ENCODE measurements around the gene MSI2.

MSI2 gene

DNA sequence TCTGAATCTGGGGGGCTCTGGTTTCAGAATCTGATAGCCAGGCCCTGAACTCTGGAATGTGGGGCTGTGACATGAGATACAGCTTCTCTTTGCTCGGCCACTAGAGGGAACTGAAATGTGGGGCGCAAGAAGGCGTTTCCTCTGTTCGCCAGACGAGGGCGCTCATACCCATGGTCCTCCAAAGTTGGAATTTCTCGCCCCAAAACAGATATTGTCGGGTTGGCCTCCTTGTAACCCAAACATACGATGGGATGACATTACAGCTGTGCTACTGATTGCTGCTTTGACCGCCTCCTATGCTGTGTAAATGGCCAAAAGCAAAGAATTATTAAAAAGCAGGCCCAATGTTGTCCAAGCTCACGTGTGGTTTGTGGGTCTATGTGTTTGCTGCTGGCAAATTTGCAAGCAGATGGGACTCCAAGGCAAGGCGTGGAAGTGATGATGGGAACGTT lies 13.1 kb upstream of the MSI2 start (continued):
- TF ChIP-seq, protein P1, sequence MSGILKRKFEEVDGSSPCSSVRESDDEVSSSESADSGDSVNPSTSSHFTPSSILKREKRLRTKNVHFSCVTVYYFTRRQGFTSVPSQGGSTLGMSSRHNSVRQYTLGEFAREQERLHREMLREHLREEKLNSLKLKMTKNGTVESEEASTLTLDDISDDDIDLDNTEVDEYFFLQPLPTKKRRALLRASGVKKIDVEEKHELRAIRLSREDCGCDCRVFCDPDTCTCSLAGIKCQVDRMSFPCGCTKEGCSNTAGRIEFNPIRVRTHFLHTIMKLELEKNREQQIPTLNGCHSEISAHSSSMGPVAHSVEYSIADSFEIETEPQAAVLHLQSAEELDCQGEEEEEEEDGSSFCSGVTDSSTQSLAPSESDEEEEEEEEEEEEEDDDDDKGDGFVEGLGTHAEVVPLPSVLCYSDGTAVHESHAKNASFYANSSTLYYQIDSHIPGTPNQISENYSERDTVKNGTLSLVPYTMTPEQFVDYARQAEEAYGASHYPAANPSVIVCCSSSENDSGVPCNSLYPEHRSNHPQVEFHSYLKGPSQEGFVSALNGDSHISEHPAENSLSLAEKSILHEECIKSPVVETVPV (CRISPR knock-in tag; IDR thresholded peaks at IDR 0.05): no peak
- TF ChIP-seq PPARA (CRISPR knock-in tag; IDR thresholded peaks at IDR 0.05; ENCODE audit: borderline replicate concordance): no peak
- no peak for TF ChIP-seq TOX (CRISPR knock-in tag; IDR thresholded peaks at IDR 0.05; ENCODE audit: borderline replicate concordance)
- no peak for TF ChIP-seq ESRRG (CRISPR knock-in tag; IDR thresholded peaks at IDR 0.05)
- no peak for TF ChIP-seq BACH2 (CRISPR knock-in tag; IDR thresholded peaks at IDR 0.05; ENCODE audit: borderline replicate concordance)
- no peak for TF ChIP-seq RARB (CRISPR knock-in tag; IDR thresholded peaks at IDR 0.05)

DNA sequence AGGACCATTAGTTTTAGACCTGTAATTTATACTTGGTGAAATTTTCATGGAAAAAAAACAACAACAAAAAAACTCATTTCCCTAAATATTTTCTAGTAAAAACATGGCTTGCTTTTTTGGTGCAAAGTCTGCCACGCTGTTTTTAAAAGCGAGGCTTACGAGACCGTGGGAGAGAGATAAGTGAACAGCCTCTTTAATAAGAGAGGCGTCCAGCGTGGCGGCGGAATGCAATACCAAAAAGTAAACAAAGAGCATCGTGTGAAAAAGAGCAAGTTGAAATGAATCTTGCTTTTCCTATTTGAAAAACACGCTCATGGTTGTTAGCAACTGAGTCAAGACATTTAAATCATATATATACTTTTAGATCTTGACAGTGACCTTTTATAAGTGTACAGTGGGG lies 10.5 kb upstream of the MSI2 start:
- ATAC-seq: no peak
- TF ChIP-seq ZC3H10 (CRISPR knock-in tag; IDR thresholded peaks at IDR 0.05): no peak
- TF ChIP-seq SNAI2 (CRISPR knock-in tag; IDR thresholded peaks at IDR 0.05): no peak
- no peak for TF ChIP-seq ZFP3 (CRISPR knock-in tag; IDR thresholded peaks at IDR 0.05)
- no peak for TF ChIP-seq ZNF8 (CRISPR knock-in tag; IDR thresholded peaks at IDR 0.05)
- TF ChIP-seq PPARA (CRISPR knock-in tag; IDR thresholded peaks at IDR 0.05; ENCODE audit: borderline replicate concordance): no peak
- TF ChIP-seq, protein P2, sequence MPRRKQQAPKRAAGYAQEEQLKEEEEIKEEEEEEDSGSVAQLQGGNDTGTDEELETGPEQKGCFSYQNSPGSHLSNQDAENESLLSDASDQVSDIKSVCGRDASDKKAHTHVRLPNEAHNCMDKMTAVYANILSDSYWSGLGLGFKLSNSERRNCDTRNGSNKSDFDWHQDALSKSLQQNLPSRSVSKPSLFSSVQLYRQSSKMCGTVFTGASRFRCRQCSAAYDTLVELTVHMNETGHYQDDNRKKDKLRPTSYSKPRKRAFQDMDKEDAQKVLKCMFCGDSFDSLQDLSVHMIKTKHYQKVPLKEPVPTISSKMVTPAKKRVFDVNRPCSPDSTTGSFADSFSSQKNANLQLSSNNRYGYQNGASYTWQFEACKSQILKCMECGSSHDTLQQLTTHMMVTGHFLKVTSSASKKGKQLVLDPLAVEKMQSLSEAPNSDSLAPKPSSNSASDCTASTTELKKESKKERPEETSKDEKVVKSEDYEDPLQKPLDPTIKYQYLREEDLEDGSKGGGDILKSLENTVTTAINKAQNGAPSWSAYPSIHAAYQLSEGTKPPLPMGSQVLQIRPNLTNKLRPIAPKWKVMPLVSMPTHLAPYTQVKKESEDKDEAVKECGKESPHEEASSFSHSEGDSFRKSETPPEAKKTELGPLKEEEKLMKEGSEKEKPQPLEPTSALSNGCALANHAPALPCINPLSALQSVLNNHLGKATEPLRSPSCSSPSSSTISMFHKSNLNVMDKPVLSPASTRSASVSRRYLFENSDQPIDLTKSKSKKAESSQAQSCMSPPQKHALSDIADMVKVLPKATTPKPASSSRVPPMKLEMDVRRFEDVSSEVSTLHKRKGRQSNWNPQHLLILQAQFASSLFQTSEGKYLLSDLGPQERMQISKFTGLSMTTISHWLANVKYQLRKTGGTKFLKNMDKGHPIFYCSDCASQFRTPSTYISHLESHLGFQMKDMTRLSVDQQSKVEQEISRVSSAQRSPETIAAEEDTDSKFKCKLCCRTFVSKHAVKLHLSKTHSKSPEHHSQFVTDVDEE (CRISPR knock-in tag; IDR thresholded peaks at IDR 0.05): no peak

DNA sequence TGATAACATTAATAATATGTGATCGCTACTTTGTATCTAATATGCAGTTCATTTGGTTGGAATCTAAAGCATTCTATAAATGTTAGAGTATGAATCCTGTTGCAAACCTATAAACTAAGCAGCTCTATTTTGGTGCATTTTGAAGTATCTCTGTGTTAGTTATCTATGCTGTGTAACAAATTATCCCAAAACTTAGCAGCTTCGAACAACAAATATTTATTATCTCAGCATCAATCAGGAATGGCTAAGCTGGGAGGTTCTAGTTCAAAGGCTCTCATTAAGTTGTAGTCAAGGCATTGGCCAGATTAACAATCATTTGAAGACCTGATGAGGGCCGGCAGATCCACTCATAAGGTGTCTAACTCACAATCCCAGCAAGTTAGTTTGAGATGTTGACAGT lies 10.1 kb upstream of the MSI2 start:
- TF ChIP-seq PPARA (CRISPR knock-in tag; IDR thresholded peaks at IDR 0.05; ENCODE audit: borderline replicate concordance): no peak
- no peak for TF ChIP-seq SNAI2 (CRISPR knock-in tag; IDR thresholded peaks at IDR 0.05)
- no peak for TF ChIP-seq GLIS3 (CRISPR knock-in tag; IDR thresholded peaks at IDR 0.05)
- TF ChIP-seq CSDC2 (CRISPR knock-in tag; IDR thresholded peaks at IDR 0.05): no peak
- no peak for TF ChIP-seq TOX (CRISPR knock-in tag; IDR thresholded peaks at IDR 0.05; ENCODE audit: borderline replicate concordance)
- no peak for TF ChIP-seq ZNF8 (CRISPR knock-in tag; IDR thresholded peaks at IDR 0.05)
- TF ChIP-seq ZFP30 (CRISPR knock-in tag; IDR thresholded peaks at IDR 0.05): no peak
- no peak for TF ChIP-seq ZNF70 (CRISPR knock-in tag; IDR thresholded peaks at IDR 0.05)
- no peak for ATAC-seq

DNA sequence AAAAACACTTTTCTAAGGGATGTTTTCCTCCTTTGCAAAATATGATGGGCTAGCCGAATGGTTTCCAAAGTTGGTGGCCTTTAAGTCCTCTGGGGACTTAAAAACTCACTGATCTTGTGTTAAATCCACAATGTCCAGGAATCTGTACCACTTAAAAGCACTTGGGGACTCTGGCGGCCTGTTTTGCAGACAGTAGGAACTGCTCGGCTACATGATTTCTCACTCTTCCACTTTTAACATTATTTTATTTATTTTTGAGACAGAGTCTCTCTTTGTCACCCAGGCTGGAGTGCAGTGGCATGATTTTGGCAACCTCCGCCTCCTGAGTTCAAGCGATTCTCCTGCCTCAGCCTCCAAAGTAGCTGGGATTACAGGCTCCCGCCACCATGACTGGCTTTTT lies 9.1 kb upstream of the MSI2 start:
- no peak for TF ChIP-seq RARB (CRISPR knock-in tag; IDR thresholded peaks at IDR 0.05)
- TF ChIP-seq ZNF8 (CRISPR knock-in tag; IDR thresholded peaks at IDR 0.05): no peak
- TF ChIP-seq TOX (CRISPR knock-in tag; IDR thresholded peaks at IDR 0.05; ENCODE audit: borderline replicate concordance): no peak
- no peak for ATAC-seq

DNA sequence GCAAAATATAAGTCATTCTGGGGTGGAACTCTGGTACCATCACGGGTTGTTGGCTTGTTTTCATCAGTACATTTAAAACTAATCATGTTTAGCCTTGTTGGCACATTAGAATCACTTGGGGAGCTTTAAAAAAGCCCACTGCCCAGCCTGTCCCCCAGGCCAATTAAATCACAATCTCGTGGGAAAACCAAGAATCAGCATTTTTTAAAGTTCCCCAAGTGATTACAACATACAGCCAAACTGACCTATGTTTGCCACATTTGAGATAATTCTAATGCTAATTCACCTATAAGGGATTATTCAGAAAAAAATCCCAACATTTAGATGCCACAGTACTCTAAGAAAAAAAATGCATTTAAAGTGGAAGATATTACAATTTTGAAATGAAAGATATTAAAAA lies 8.4 kb upstream of the MSI2 start:
- TF ChIP-seq ZNF565 (CRISPR knock-in tag; conservative IDR thresholded peaks at IDR 0.05; ENCODE audit: low read depth) (no peak), ESRRG (CRISPR knock-in tag; IDR thresholded peaks at IDR 0.05) (no peak), ISL1 (CRISPR knock-in tag; IDR thresholded peaks at IDR 0.05) (no peak), BACH2 (CRISPR knock-in tag; IDR thresholded peaks at IDR 0.05; ENCODE audit: borderline replicate concordance) (no peak), GLIS3 (CRISPR knock-in tag; IDR thresholded peaks at IDR 0.05) (no peak), TCF4 (CRISPR knock-in tag; IDR thresholded peaks at IDR 0.05; ENCODE audit: borderline replicate concordance) (no peak), ZFP30 (CRISPR knock-in tag; IDR thresholded peaks at IDR 0.05) (no peak), ARNTL (CRISPR knock-in tag; IDR thresholded peaks at IDR 0.05; ENCODE audit: borderline replicate concordance, low read depth) (no peak), ZNF70 (CRISPR knock-in tag; IDR thresholded peaks at IDR 0.05) (no peak), ZFP3 (CRISPR knock-in tag; IDR thresholded peaks at IDR 0.05) (no peak), SNAI2 (CRISPR knock-in tag; IDR thresholded peaks at IDR 0.05) (no peak), CSDC2 (CRISPR knock-in tag; IDR thresholded peaks at IDR 0.05) (no peak), PPARA (CRISPR knock-in tag; IDR thresholded peaks at IDR 0.05; ENCODE audit: borderline replicate concordance) (no peak), TOX (CRISPR knock-in tag; IDR thresholded peaks at IDR 0.05; ENCODE audit: borderline replicate concordance) (no peak), ZC3H10 (CRISPR knock-in tag; IDR thresholded peaks at IDR 0.05) (no peak)
- TF ChIP-seq, protein P3, sequence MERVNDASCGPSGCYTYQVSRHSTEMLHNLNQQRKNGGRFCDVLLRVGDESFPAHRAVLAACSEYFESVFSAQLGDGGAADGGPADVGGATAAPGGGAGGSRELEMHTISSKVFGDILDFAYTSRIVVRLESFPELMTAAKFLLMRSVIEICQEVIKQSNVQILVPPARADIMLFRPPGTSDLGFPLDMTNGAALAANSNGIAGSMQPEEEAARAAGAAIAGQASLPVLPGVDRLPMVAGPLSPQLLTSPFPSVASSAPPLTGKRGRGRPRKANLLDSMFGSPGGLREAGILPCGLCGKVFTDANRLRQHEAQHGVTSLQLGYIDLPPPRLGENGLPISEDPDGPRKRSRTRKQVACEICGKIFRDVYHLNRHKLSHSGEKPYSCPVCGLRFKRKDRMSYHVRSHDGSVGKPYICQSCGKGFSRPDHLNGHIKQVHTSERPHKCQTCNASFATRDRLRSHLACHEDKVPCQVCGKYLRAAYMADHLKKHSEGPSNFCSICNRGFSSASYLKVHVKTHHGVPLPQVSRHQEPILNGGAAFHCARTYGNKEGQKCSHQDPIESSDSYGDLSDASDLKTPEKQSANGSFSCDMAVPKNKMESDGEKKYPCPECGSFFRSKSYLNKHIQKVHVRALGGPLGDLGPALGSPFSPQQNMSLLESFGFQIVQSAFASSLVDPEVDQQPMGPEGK (CRISPR knock-in tag; IDR thresholded peaks at IDR 0.05; ENCODE audit: borderline replicate concordance): no peak
- TF ChIP-seq, protein P2 (CRISPR knock-in tag; IDR thresholded peaks at IDR 0.05): no peak
- TF ChIP-seq, protein P4, sequence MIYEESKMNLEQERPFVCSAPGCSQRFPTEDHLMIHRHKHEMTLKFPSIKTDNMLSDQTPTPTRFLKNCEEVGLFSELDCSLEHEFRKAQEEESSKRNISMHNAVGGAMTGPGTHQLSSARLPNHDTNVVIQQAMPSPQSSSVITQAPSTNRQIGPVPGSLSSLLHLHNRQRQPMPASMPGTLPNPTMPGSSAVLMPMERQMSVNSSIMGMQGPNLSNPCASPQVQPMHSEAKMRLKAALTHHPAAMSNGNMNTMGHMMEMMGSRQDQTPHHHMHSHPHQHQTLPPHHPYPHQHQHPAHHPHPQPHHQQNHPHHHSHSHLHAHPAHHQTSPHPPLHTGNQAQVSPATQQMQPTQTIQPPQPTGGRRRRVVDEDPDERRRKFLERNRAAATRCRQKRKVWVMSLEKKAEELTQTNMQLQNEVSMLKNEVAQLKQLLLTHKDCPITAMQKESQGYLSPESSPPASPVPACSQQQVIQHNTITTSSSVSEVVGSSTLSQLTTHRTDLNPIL (CRISPR knock-in tag; IDR thresholded peaks at IDR 0.05; ENCODE audit: low read depth): no peak
- TF ChIP-seq, protein P1 (CRISPR knock-in tag; IDR thresholded peaks at IDR 0.05): no peak
- ATAC-seq: no peak
